Mesothelial cell of epicardium (in vitro differentiated cells): ENCODE data around the gene PRKD1. TPM values are rescaled to one million over a fixed set of nuclear protein-coding genes. Genes with fewer than 3 reads are reported as not detected.

ENCODE experiments used
- DNase-seq, 2 experiments: peaks; one replicate each; pipeline ENCODE4 v3.0.0; 2021; ENCODE audit warnings: low spot score in 2 of 2; ENCODE audit not compliant: unreplicated experiment in 2 of 2
- H3K27ac Mint-ChIP-seq: 2 replicates; pipeline ENCODE4 v1.8.0; 2021; ENCODE audit warnings: mixed read lengths
- H3K27me3 Mint-ChIP-seq: 2 replicates; pipeline ENCODE4 v1.8.0; 2021; ENCODE audit warnings: low read depth, mixed read lengths
- H3K36me3 Mint-ChIP-seq: 2 replicates; pipeline ENCODE4 v1.8.0; 2021; ENCODE audit warnings: mixed read lengths
- H3K4me1 Mint-ChIP-seq: 2 replicates; pipeline ENCODE4 v1.8.0; 2021; ENCODE audit warnings: mixed read lengths
- H3K4me3 Mint-ChIP-seq: 2 replicates; pipeline ENCODE4 v1.8.0; 2021; ENCODE audit warnings: mild to moderate bottlenecking, moderate library complexity, mixed read lengths
- H3K9me3 Mint-ChIP-seq: 2 replicates; pipeline ENCODE4 v1.8.0; 2021; ENCODE audit warnings: mixed read lengths
- CTCF ChIP-seq: fragments of 200-600 bp; sonication (generic); IDR thresholded peaks from one replicate; pipeline ENCODE4 v1.5.0; 2021; ENCODE audit warnings: antibody characterized with exemption; ENCODE audit not compliant: unreplicated experiment
- total RNA-seq: library from RNA; stranded (reverse); gene quantifications from 3 replicates; pipeline ENCODE4 v1.2.1, GENCODE V29; 2021

The PRKD1 gene
- total RNA-seq, 1 donor from 2014 or later = 27.3 TPM

GRCh38 chr14:29773990-29774389 lies 153.7 kb downstream of the PRKD1 start:
- DNase-seq = no peak
- Mint-ChIP-seq H3K4me1 (no peaks in the 10 kb centered on the region), H3K9me3 (peaks cover 37% of the 10 kb centered on the region), H3K27me3 (no peaks in the 10 kb centered on the region), H3K27ac (no peak overlapping the region), H3K4me3 (no peak overlapping the region), H3K36me3 (peaks cover 22% of the 10 kb centered on the region)
- no peak for TF ChIP-seq CTCF

- no peak for DNase-seq
- no peak for TF ChIP-seq CTCF
- H3K4me1 Mint-ChIP-seq = no peaks in the 10 kb centered on the region
- H3K36me3 Mint-ChIP-seq = no peaks in the 10 kb centered on the region
- no peak overlapping the region for H3K27ac Mint-ChIP-seq
- H3K9me3 Mint-ChIP-seq = peaks cover 7% of the 10 kb centered on the region
- H3K4me3 Mint-ChIP-seq = no peak overlapping the region
- H3K27me3 Mint-ChIP-seq = no peaks in the 10 kb centered on the region
These were observed 164.2 kb downstream of the PRKD1 start for GRCh38 chr14:29763342-29763858.

- no peaks in the 10 kb centered on the region for H3K27me3 Mint-ChIP-seq
- H3K4me1 Mint-ChIP-seq = peaks cover 9% of the 10 kb centered on the region
- no peak overlapping the region for H3K27ac Mint-ChIP-seq
- H3K36me3 Mint-ChIP-seq = no peaks in the 10 kb centered on the region
- no peak overlapping the region for H3K4me3 Mint-ChIP-seq
- no peak for TF ChIP-seq CTCF
- DNase-seq = no peak
- no peaks in the 10 kb centered on the region for H3K9me3 Mint-ChIP-seq
These were observed 167.9 kb downstream of the PRKD1 start for GRCh38 chr14:29759521-29760340.

- no peaks in the 10 kb centered on the region for H3K36me3 Mint-ChIP-seq
- no peak for DNase-seq
- no peaks in the 10 kb centered on the region for H3K27me3 Mint-ChIP-seq
- H3K4me3 Mint-ChIP-seq = no peak overlapping the region
- H3K4me1 Mint-ChIP-seq = peaks cover 16% of the 10 kb centered on the region
- TF ChIP-seq CTCF = no peak
- H3K27ac Mint-ChIP-seq = no peak overlapping the region
- H3K9me3 Mint-ChIP-seq = no peaks in the 10 kb centered on the region
These were observed 169.9 kb downstream of the PRKD1 start for GRCh38 chr14:29757711-29758233.

- no peak for TF ChIP-seq CTCF
- Mint-ChIP-seq H3K27me3 (no peaks in the 10 kb centered on the region), H3K9me3 (no peaks in the 10 kb centered on the region), H3K4me1 (peaks cover 16% of the 10 kb centered on the region), H3K27ac (no peak overlapping the region), H3K36me3 (no peaks in the 10 kb centered on the region), H3K4me3 (no peak overlapping the region)
- no peak for DNase-seq
These were observed 170.4 kb downstream of the PRKD1 start for GRCh38 chr14:29757188-29757680.
